BE2C (cell line): ENCODE data around the gene PDSS2.

Experiments used
- DNase-seq: peaks from one replicate; pipeline ENCODE4 v3.0.0-alpha.2; 2020
- H3K27me3 ChIP-seq: fragments of 250-450 bp; sonication (Bioruptor Pico); 2 replicates; pipeline ENCODE4 v1.5.1; 2020; ENCODE audit warnings: mild to moderate bottlenecking
- H3K36me3 ChIP-seq: fragments of 250-450 bp; sonication (Bioruptor Pico); 2 replicates; pipeline ENCODE4 v1.5.1; 2020; ENCODE audit warnings: mild to moderate bottlenecking
- H3K4me1 ChIP-seq: fragments of 250-450 bp; sonication (Bioruptor Pico); 2 replicates; pipeline ENCODE4 v1.5.1; 2020
- H3K4me3 ChIP-seq: 2 replicates; pipeline ENCODE4 v1.5.1; 2011; ENCODE audit warnings: low read depth, low read length
- H3K9me3 ChIP-seq: fragments of 250-450 bp; sonication (Bioruptor Pico); 2 replicates; pipeline ENCODE4 v1.5.1; 2020
- CTCF ChIP-seq: IDR thresholded peaks from 2 replicates; pipeline ENCODE4 v1.5.1; 2012; ENCODE audit warnings: mild to moderate bottlenecking, low read depth, low read length

PDSS2 gene

GRCh38 chr6:107447663-107448216, 11.6 kb downstream of the PDSS2 start:
- DNase-seq = no peak
- no peaks in the 10 kb centered on the region for H3K36me3 ChIP-seq
- no peaks in the 10 kb centered on the region for H3K4me1 ChIP-seq
- H3K4me3 ChIP-seq = no peak overlapping the region
- peaks cover 4% of the 10 kb centered on the region; the same call in 1 of the 2 replicates for H3K9me3 ChIP-seq
- no peak for TF ChIP-seq CTCF
- H3K27me3 ChIP-seq = no peaks in the 10 kb centered on the region

- H3K27me3 ChIP-seq = no peaks in the 10 kb centered on the region
- H3K4me1 ChIP-seq = no peaks in the 10 kb centered on the region
- H3K9me3 ChIP-seq = peaks cover 4% of the 10 kb centered on the region; the same call in 1 of the 2 replicates
- H3K36me3 ChIP-seq = no peaks in the 10 kb centered on the region
- H3K4me3 ChIP-seq = no peak overlapping the region
- DNase-seq = no peak
- no peak for TF ChIP-seq CTCF
Observed at GRCh38 chr6:107444277-107444676, 15.1 kb downstream of the PDSS2 start.

- H3K4me1 ChIP-seq = no peaks in the 10 kb centered on the region
- H3K27me3 ChIP-seq = no peaks in the 10 kb centered on the region
- no peak overlapping the region for H3K4me3 ChIP-seq
- H3K36me3 ChIP-seq = no peaks in the 10 kb centered on the region
- peaks cover 4% of the 10 kb centered on the region; the same call in 1 of the 2 replicates for H3K9me3 ChIP-seq
- TF ChIP-seq CTCF = no peak
- no peak for DNase-seq
Observed at GRCh38 chr6:107443608-107444267, 15.6 kb downstream of the PDSS2 start.

GRCh38 chr6:107442938-107443607, 16.3 kb downstream of the PDSS2 start:
- DNase-seq = no peak
- no peak for TF ChIP-seq CTCF
- peaks cover 4% of the 10 kb centered on the region; the same call in 1 of the 2 replicates for H3K9me3 ChIP-seq
- no peaks in the 10 kb centered on the region for H3K27me3 ChIP-seq
- no peak overlapping the region for H3K4me3 ChIP-seq
- no peaks in the 10 kb centered on the region for H3K4me1 ChIP-seq
- H3K36me3 ChIP-seq = no peaks in the 10 kb centered on the region

GRCh38 chr6:107441682-107442081, 17.7 kb downstream of the PDSS2 start:
- no peak for DNase-seq
- H3K36me3 ChIP-seq = no peaks in the 10 kb centered on the region
- no peaks in the 10 kb centered on the region for H3K27me3 ChIP-seq
- no peaks in the 10 kb centered on the region for H3K4me1 ChIP-seq
- TF ChIP-seq CTCF = no peak
- no peaks in the 10 kb centered on the region for H3K9me3 ChIP-seq
- no peak overlapping the region for H3K4me3 ChIP-seq

- H3K27me3 ChIP-seq = no peaks in the 10 kb centered on the region
- no peaks in the 10 kb centered on the region for H3K4me1 ChIP-seq
- H3K36me3 ChIP-seq = no peaks in the 10 kb centered on the region
- TF ChIP-seq CTCF = no peak
- H3K4me3 ChIP-seq = no peak overlapping the region
- H3K9me3 ChIP-seq = no peaks in the 10 kb centered on the region
- no peak for DNase-seq
Observed at GRCh38 chr6:107440936-107441335, 18.4 kb downstream of the PDSS2 start.
